GM06990 (cell line): ENCODE measurements around the gene PDCL2.

Source experiments
- DNase-seq: peaks from one replicate; pipeline ENCODE4 v3.0.0-alpha.2; 2011; ENCODE audit not compliant: insufficient read length; ENCODE audit errors: extremely low read depth
- H3K27me3 ChIP-seq: replicated peaks from 2 replicates; pipeline ENCODE4 v1.6.0; 2011; ENCODE audit warnings: low read length; ENCODE audit not compliant: control insufficient read depth, insufficient read depth
- H3K36me3 ChIP-seq: 2 replicates; pipeline ENCODE4 v1.5.1; 2011; ENCODE audit warnings: low read length; ENCODE audit not compliant: control insufficient read depth, insufficient read depth
- H3K4me3 ChIP-seq: replicated peaks from 2 replicates; pipeline ENCODE4 v1.5.1; 2011; ENCODE audit warnings: low read depth, mild to moderate bottlenecking, control low read depth, low read length
- TF ChIP-seq, protein P1 (sequence below): IDR thresholded peaks from 2 replicates; pipeline ENCODE4 v1.5.1; 2011; ENCODE audit warnings: low read length, control low read depth, mild to moderate bottlenecking, inconsistent platforms; ENCODE audit not compliant: insufficient read depth, poor library complexity, severe bottlenecking

The PDCL2 gene

DNA sequence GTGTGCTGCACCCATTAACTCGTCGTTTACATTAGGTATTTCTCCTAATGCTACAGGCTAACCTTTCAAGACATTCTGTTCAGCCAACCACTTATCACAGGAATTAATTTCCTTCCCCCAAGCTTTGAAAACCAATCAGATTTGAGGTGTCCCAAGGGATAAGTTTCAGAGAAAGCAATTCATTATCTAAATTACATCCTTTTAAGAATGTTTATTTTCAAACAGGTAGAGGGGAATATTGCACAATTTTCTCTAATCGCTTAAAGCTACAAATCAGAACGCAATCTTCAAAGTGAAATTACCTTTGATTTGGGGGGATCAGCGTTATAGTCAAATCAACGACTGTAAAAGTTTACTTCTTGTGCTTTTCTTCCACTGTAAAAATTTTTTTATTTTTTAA is 46.9 kb downstream of the PDCL2 start:
- TF ChIP-seq, protein P1, sequence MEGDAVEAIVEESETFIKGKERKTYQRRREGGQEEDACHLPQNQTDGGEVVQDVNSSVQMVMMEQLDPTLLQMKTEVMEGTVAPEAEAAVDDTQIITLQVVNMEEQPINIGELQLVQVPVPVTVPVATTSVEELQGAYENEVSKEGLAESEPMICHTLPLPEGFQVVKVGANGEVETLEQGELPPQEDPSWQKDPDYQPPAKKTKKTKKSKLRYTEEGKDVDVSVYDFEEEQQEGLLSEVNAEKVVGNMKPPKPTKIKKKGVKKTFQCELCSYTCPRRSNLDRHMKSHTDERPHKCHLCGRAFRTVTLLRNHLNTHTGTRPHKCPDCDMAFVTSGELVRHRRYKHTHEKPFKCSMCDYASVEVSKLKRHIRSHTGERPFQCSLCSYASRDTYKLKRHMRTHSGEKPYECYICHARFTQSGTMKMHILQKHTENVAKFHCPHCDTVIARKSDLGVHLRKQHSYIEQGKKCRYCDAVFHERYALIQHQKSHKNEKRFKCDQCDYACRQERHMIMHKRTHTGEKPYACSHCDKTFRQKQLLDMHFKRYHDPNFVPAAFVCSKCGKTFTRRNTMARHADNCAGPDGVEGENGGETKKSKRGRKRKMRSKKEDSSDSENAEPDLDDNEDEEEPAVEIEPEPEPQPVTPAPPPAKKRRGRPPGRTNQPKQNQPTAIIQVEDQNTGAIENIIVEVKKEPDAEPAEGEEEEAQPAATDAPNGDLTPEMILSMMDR, result no peak
- no peaks in the 10 kb centered on the region for H3K27me3 ChIP-seq
- DNase-seq, result no peak
- H3K4me3 ChIP-seq, result peak overlapping the region; percentile 87
- no peaks in the 10 kb centered on the region for H3K36me3 ChIP-seq

DNA sequence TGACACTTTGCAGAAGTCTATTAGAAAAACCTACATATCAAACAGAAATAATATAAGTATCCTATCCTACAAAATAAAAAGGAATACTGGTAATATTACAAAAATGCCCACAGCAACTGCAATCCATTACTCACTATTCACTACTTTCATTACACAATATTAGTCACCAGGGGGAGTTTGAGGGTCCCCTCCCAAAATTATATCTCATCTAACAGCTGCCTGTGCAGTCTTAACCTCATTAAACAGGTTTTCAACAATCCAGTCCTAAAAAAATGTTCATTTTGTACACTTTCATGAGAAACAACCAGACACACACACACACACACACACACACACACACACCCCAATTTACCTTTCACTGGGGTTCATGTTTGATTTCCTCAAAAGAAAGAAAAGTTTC is 48.2 kb downstream of the PDCL2 start:
- no peaks in the 10 kb centered on the region for H3K36me3 ChIP-seq
- no peak for DNase-seq
- TF ChIP-seq, protein P1, result peak; percentile 16
- no peak overlapping the region for H3K4me3 ChIP-seq
- no peaks in the 10 kb centered on the region for H3K27me3 ChIP-seq

DNA sequence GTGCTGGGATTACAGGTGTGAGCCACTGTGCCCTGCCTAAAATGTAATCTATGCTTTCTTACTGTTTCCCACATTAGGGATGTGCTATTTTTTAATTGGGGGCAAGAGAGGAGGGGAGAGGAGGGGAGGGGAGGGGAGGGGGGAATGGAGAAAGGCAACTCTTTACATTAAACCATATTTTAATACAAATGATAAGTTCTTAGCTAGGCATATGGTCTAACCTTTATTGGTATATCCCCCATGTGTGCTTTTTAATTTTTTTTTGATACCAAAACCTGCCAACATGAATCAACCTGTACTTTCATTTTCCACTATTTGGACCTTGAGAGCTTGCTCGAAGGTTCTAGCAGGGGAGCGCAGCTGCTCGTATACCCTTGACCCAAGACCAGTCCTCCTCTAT is 51.8 kb downstream of the PDCL2 start:
- no peaks in the 10 kb centered on the region for H3K36me3 ChIP-seq
- no peak for DNase-seq
- TF ChIP-seq, protein P1, result no peak
- no peak overlapping the region for H3K4me3 ChIP-seq
- H3K27me3 ChIP-seq, result no peaks in the 10 kb centered on the region

DNA sequence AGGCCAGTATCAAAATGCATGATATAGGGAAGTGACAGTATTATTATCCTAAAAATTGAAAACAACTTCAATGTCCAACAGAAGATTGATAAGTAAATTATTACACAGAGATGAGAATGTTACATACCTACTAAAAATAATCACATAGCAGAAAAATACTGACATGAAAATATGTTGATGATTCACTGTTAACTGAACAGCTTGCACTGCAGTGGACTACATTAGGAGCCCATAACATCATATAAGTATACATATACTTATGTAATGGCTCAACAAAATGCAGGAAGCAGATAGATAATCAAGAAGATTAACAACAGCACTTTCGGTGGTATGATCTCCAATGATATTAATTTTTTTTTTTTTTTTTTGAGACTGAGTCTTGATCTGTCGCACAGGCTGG is 52.4 kb downstream of the PDCL2 start:
- H3K4me3 ChIP-seq, result no peak overlapping the region
- DNase-seq, result no peak
- TF ChIP-seq, protein P1, result no peak
- H3K27me3 ChIP-seq, result no peaks in the 10 kb centered on the region
- H3K36me3 ChIP-seq, result no peaks in the 10 kb centered on the region

DNA sequence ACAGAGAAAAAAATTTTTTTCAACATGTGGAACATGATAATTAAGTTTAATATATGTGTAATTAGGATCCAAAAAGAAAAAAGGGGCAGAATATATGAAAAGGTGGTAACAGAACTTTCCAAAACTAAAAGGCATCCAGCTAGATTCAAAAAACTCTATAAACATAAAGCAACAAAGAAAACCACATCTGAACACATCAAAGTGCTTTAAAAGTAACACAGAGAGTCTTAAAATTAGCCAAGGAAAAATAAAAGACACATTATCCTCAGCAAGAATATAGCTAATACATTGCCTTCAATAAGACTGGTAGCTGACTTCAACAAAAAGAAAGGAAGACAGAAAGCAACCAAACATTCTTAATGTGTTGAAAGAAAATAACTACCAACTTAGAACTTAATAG is 53.5 kb downstream of the PDCL2 start:
- Histone ChIP-seq H3K27me3 (no peaks in the 10 kb centered on the region), H3K36me3 (no peaks in the 10 kb centered on the region), H3K4me3 (no peak overlapping the region)
- no peak for DNase-seq
- TF ChIP-seq, protein P1, result no peak

DNA sequence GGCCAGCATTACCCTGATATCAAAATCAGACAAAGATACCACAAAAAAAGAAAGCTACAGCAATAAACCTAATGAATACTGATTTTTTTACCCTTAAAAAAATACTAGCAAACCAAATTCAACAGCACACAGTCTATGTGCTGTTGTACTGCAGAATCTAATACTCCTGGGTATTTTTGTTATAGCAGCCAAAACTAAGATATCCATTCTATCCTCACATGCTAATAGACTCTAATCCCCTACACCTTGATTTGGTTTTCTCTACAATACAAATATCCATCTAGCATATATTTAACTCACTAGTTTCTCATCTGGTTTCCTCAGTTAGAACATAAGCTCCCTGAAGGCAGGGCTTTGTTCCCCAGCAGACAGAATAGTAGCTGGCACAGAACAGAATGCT is 57.7 kb downstream of the PDCL2 start:
- no peaks in the 10 kb centered on the region for H3K27me3 ChIP-seq
- H3K36me3 ChIP-seq, result no peaks in the 10 kb centered on the region
- no peak for DNase-seq
- no peak overlapping the region for H3K4me3 ChIP-seq
- TF ChIP-seq, protein P1, result no peak
